ENCODE results near the gene CCDC141. TPM values are rescaled to one million over a fixed set of nuclear protein-coding genes. Genes with fewer than 3 reads are reported as not detected.
A peak's percentile ranks its signal among the peaks of the same experiment; 100 is the strongest.

Gene CCDC141
- total and polyA plus RNA-seq, 5 experiments from 2014 or later = 4.2 to 27.0 (median 12.0) TPM

- Mint-ChIP-seq H3K27ac (no peak overlapping the region), H3K36me3 (peaks cover 0 to 6% (median 4%) of the 10 kb centered on the region in 3 donors), H3K4me3 (no peak overlapping the region), H3K9me3 (no peaks in the 10 kb centered on the region), H3K4me1 (peaks cover 4 to 15% (median 6%) of the 10 kb centered on the region in 4 donors), H3K27me3 (no peaks in the 10 kb centered on the region)
- POLR2A ChIA-PET = no interaction called here
- ATAC-seq = no peak
- no peak for DNase-seq
Measured at GRCh38 chr2:178892751-178893625, 156.9 kb downstream of the CCDC141 start.

GRCh38 chr2:178891959-178892485 is 157.9 kb downstream of the CCDC141 start:
- H3K9me3 Mint-ChIP-seq = no peaks in the 10 kb centered on the region

GRCh38 chr2:178891265-178891958 is 158.5 kb downstream of the CCDC141 start:
- POLR2A ChIA-PET = no interaction called here
- Mint-ChIP-seq H3K36me3 (peaks cover 0 to 13% (median 0%) of the 10 kb centered on the region in 3 donors), H3K9me3 (no peaks in the 10 kb centered on the region), H3K4me1 (peaks cover 4 to 15% (median 6%) of the 10 kb centered on the region in 4 donors), H3K27ac (no peak overlapping the region), H3K27me3 (no peaks in the 10 kb centered on the region), H3K4me3 (no peak overlapping the region)
- peak; percentile 20 to 79 (median 56) for DNase-seq
- peak; percentile 69 to 77 for ATAC-seq

More at GRCh38 chr2:178891959-178892485, 157.9 kb downstream of the CCDC141 start:
- H3K27ac Mint-ChIP-seq = no peak overlapping the region
- H3K36me3 Mint-ChIP-seq = peaks cover 0 to 13% (median under 1%) of the 10 kb centered on the region in 3 donors
- ATAC-seq (no peak), DNase-seq (no peak)
- POLR2A ChIA-PET = no interaction called here
- H3K4me1 Mint-ChIP-seq = peaks cover 4 to 15% (median 6%) of the 10 kb centered on the region in 4 donors
- H3K4me3 Mint-ChIP-seq = no peak overlapping the region
- H3K27me3 Mint-ChIP-seq = no peaks in the 10 kb centered on the region

- Mint-ChIP-seq H3K36me3 (peaks cover 0 to 52% (median 26%) of the 10 kb centered on the region in 3 donors), H3K27ac (no peak overlapping the region), H3K27me3 (no peaks in the 10 kb centered on the region), H3K4me1 (no peaks in the 10 kb centered on the region), H3K9me3 (no peaks in the 10 kb centered on the region), H3K4me3 (no peak overlapping the region)
- POLR2A ChIA-PET = no interaction called here
- no peak for DNase-seq
- ATAC-seq = no peak
Measured at GRCh38 chr2:178886006-178886405, 163.9 kb downstream of the CCDC141 start.

- Mint-ChIP-seq H3K4me1 (peaks cover 0 to 2% (median 0%) of the 10 kb centered on the region in 4 donors), H3K9me3 (no peaks in the 10 kb centered on the region), H3K27me3 (no peaks in the 10 kb centered on the region), H3K27ac (no peak overlapping the region), H3K4me3 (no peak overlapping the region), H3K36me3 (peaks cover 0 to 63% (median 34%) of the 10 kb centered on the region in 3 donors)
- POLR2A ChIA-PET = interaction anchor here (0.7 kb wide), 1 partner anchor 70 kb away, joined by 3 read pairs; no protein-coding TSS in a partner anchor
- ATAC-seq (no peak), DNase-seq (no peak)
Measured at GRCh38 chr2:178884440-178884839, 165.5 kb downstream of the CCDC141 start.

GRCh38 chr2:178882666-178883440 is 167.1 kb downstream of the CCDC141 start:
- Mint-ChIP-seq H3K27me3 (no peaks in the 10 kb centered on the region), H3K4me1 (peaks cover 0 to 2% (median 0%) of the 10 kb centered on the region in 4 donors), H3K27ac (no peak overlapping the region), H3K36me3 (peaks cover 0 to 58% (median 36%) of the 10 kb centered on the region in 3 donors), H3K4me3 (no peak overlapping the region), H3K9me3 (no peaks in the 10 kb centered on the region)
- ATAC-seq = no peak
- DNase-seq = no peak
- POLR2A ChIA-PET = no interaction called here

GRCh38 chr2:178881075-178881474 is 168.9 kb downstream of the CCDC141 start:
- no peak for DNase-seq
- Mint-ChIP-seq H3K9me3 (no peaks in the 10 kb centered on the region), H3K4me1 (peaks cover 0 to 2% (median 0%) of the 10 kb centered on the region in 4 donors), H3K27ac (no peak overlapping the region), H3K36me3 (peaks cover 0 to 67% (median 48%) of the 10 kb centered on the region in 3 donors), H3K4me3 (no peak overlapping the region), H3K27me3 (no peaks in the 10 kb centered on the region)
- POLR2A ChIA-PET = no interaction called here
- no peak for ATAC-seq

- H3K4me1 Mint-ChIP-seq = peaks cover 0 to 2% (median 0%) of the 10 kb centered on the region in 4 donors
- ATAC-seq (no peak), DNase-seq (no peak)
- H3K27ac Mint-ChIP-seq = no peak overlapping the region
- H3K4me3 Mint-ChIP-seq = no peak overlapping the region
- POLR2A ChIA-PET = no interaction called here
- H3K36me3 Mint-ChIP-seq = peaks cover 0 to 63% (median 49%) of the 10 kb centered on the region in 3 donors
- H3K27me3 Mint-ChIP-seq = no peaks in the 10 kb centered on the region
- H3K9me3 Mint-ChIP-seq = no peaks in the 10 kb centered on the region
Measured at GRCh38 chr2:178880257-178880656, 169.7 kb downstream of the CCDC141 start.

- Mint-ChIP-seq H3K4me3 (no peak overlapping the region), H3K9me3 (no peaks in the 10 kb centered on the region), H3K27ac (no peak overlapping the region), H3K36me3 (peaks cover 0 to 45% (median 40%) of the 10 kb centered on the region in 3 donors), H3K27me3 (no peaks in the 10 kb centered on the region), H3K4me1 (peaks cover 0 to 2% (median 0%) of the 10 kb centered on the region in 4 donors)
- DNase-seq (no peak), ATAC-seq (no peak)
- POLR2A ChIA-PET = no interaction called here
Measured at GRCh38 chr2:178877874-178878273, 172.1 kb downstream of the CCDC141 start.

- H3K27me3 Mint-ChIP-seq = no peaks in the 10 kb centered on the region
- H3K4me1 Mint-ChIP-seq = peaks cover 4 to 11% (median 8%) of the 10 kb centered on the region in 4 donors
- H3K9me3 Mint-ChIP-seq = no peaks in the 10 kb centered on the region
- H3K36me3 Mint-ChIP-seq = peaks cover 0 to 37% (median 33%) of the 10 kb centered on the region in 3 donors
- no peak overlapping the region for H3K4me3 Mint-ChIP-seq
- ATAC-seq (no peak), DNase-seq (no peak)
- POLR2A ChIA-PET = no interaction called here
- no peak overlapping the region for H3K27ac Mint-ChIP-seq
Measured at GRCh38 chr2:178874529-178875240, 175.3 kb downstream of the CCDC141 start.

GRCh38 chr2:178873912-178874311 is 176.0 kb downstream of the CCDC141 start:
- POLR2A ChIA-PET = no interaction called here
- no peaks in the 10 kb centered on the region for H3K27me3 Mint-ChIP-seq
- H3K9me3 Mint-ChIP-seq = no peaks in the 10 kb centered on the region
- ATAC-seq = no peak
- H3K4me1 Mint-ChIP-seq = peaks cover 4 to 11% (median 8%) of the 10 kb centered on the region in 4 donors
- no peak overlapping the region for H3K4me3 Mint-ChIP-seq
- H3K27ac Mint-ChIP-seq = no peak overlapping the region
- H3K36me3 Mint-ChIP-seq = peaks cover 0 to 35% (median 34%) of the 10 kb centered on the region in 3 donors
- no peak for DNase-seq

GRCh38 chr2:178871536-178871935 is 178.4 kb downstream of the CCDC141 start:
- H3K4me3 Mint-ChIP-seq = no peak overlapping the region
- peak overlapping the region in 3 of 10 donors; percentile 43 to 56 (median 44) for H3K27ac Mint-ChIP-seq
- no peaks in the 10 kb centered on the region for H3K27me3 Mint-ChIP-seq
- peaks cover 4 to 11% (median 8%) of the 10 kb centered on the region in 4 donors for H3K4me1 Mint-ChIP-seq
- no peaks in the 10 kb centered on the region for H3K9me3 Mint-ChIP-seq
- POLR2A ChIA-PET = no interaction called here
- peaks cover 4 to 36% (median 31%) of the 10 kb centered on the region in 3 donors for H3K36me3 Mint-ChIP-seq
- peak in 3 of 10 donors; percentile 22 to 54 (median 31) for DNase-seq
- ATAC-seq = peak; percentile 11 to 70
